HEK293 (cell line): ENCODE data around the gene FAH.

ENCODE experiments used
- CTCF ChIA-PET: fragments of 350-600 bp; formaldehyde crosslinking; extraction: SDS; loops from one replicate; lab custom pipeline; 2021; ENCODE audit warnings: antibody characterized with exemption; lab: Yijun Ruan, JAX
- POLR2A ChIA-PET: fragments of 300-600 bp; formaldehyde crosslinking; extraction: SDS; loops from one replicate; lab custom pipeline; 2020; ENCODE audit warnings: antibody characterized with exemption, inconsistent platforms; lab: Yijun Ruan, JAX
- H3K27ac ChIP-seq: fragments of 200-500 bp; sonication (Bioruptor generic); 2 replicates; pipeline ENCODE4 v1.5.1; 2014; ENCODE audit warnings: low read depth, low read length, control low read depth, inconsistent platforms; ENCODE audit errors: extremely low read depth
- H3K36me3 ChIP-seq, 2 experiments: fragments of 200-500 bp in 1 of 2; sonication (Bioruptor generic) in 1 of 2; 1 replicate in 1 of 2; 2 replicates in 1 of 2; pipeline ENCODE4 v1.5.1; 2014 to 2017; ENCODE audit warnings: inconsistent platforms in 2 of 2, low read length in 2 of 2; ENCODE audit not compliant: control insufficient read depth in 2 of 2, insufficient read depth in 1 of 2
- H3K4me1 ChIP-seq: fragments of 200-500 bp; sonication (Bioruptor generic); 2 replicates; pipeline ENCODE4 v1.5.1; 2014; ENCODE audit warnings: mild to moderate bottlenecking, low read length, inconsistent platforms; ENCODE audit not compliant: control insufficient read depth, insufficient read depth
- H3K4me3 ChIP-seq: 2 replicates; pipeline ENCODE4 v1.5.1; 2011; ENCODE audit warnings: low read depth, mild to moderate bottlenecking, control low read depth, low read length, moderate library complexity
- H3K9me3 ChIP-seq: fragments of 200-500 bp; sonication (Bioruptor generic); 2 replicates; pipeline ENCODE4 v1.5.1; 2014; ENCODE audit warnings: low read depth, low read length, inconsistent platforms; ENCODE audit not compliant: control insufficient read depth, insufficient read depth
- GLIS1 ChIP-seq: fragments of 450-650 bp; formaldehyde crosslinking; IDR thresholded peaks from 2 replicates; pipeline ENCODE4 v1.5.1; 2016; ENCODE audit warnings: missing biosample characterization, missing genetic modification characterization
- KLF8 ChIP-seq: fragments of 450-650 bp; formaldehyde crosslinking; IDR thresholded peaks from 2 replicates; pipeline ENCODE4 v1.5.1; 2016; ENCODE audit warnings: missing biosample characterization, missing genetic modification characterization
- WT1 ChIP-seq: fragments of 450-650 bp; formaldehyde crosslinking; IDR thresholded peaks from 2 replicates; pipeline ENCODE4 v1.5.1; 2016; ENCODE audit warnings: missing biosample characterization, missing genetic modification characterization
- ZBTB21 ChIP-seq: fragments of 450-650 bp; formaldehyde crosslinking; IDR thresholded peaks from 2 replicates; pipeline ENCODE4 v1.5.1; 2017; ENCODE audit warnings: missing biosample characterization, missing genetic modification characterization
- ZBTB7A ChIP-seq: fragments of 450-650 bp; formaldehyde crosslinking; IDR thresholded peaks from 2 replicates; pipeline ENCODE4 v1.5.1; 2016; ENCODE audit warnings: low read depth, missing biosample characterization, missing genetic modification characterization
- ZIC2 ChIP-seq: fragments of 450-650 bp; formaldehyde crosslinking; IDR thresholded peaks from 2 replicates; pipeline ENCODE4 v1.5.1; 2016; ENCODE audit warnings: missing biosample characterization, missing genetic modification characterization
- ZNF10 ChIP-seq: fragments of 450-650 bp; formaldehyde crosslinking; IDR thresholded peaks from 2 replicates; pipeline ENCODE4 v1.5.1; 2017; ENCODE audit warnings: missing biosample characterization, missing genetic modification characterization
- ZNF112 ChIP-seq: fragments of 450-650 bp; formaldehyde crosslinking; IDR thresholded peaks from 2 replicates; pipeline ENCODE4 v1.5.0; 2017; ENCODE audit warnings: missing biosample characterization, missing genetic modification characterization
- ZNF391 ChIP-seq: fragments of 450-650 bp; formaldehyde crosslinking; IDR thresholded peaks from 2 replicates; pipeline ENCODE4 v1.5.1; 2016; ENCODE audit warnings: low read depth, missing biosample characterization, missing genetic modification characterization, borderline replicate concordance
- ZNF394 ChIP-seq: fragments of 450-650 bp; formaldehyde crosslinking; IDR thresholded peaks from 2 replicates; pipeline ENCODE4 v1.5.1; 2016; ENCODE audit warnings: missing biosample characterization, missing genetic modification characterization, mild to moderate bottlenecking, moderate library complexity, borderline replicate concordance
- ZNF416 ChIP-seq: fragments of 450-650 bp; formaldehyde crosslinking; IDR thresholded peaks from 2 replicates; pipeline ENCODE4 v1.5.1; 2016; ENCODE audit warnings: missing biosample characterization, missing genetic modification characterization
- ZNF48 ChIP-seq: fragments of 450-650 bp; formaldehyde crosslinking; IDR thresholded peaks from 2 replicates; pipeline ENCODE4 v1.5.1; 2016; ENCODE audit warnings: missing biosample characterization, missing genetic modification characterization
- ZNF558 ChIP-seq: fragments of 450-650 bp; formaldehyde crosslinking; IDR thresholded peaks from 2 replicates; pipeline ENCODE4 v1.5.1; 2016; ENCODE audit warnings: missing biosample characterization, missing genetic modification characterization
- ZNF600 ChIP-seq: fragments of 450-650 bp; formaldehyde crosslinking; IDR thresholded peaks from 2 replicates; pipeline ENCODE4 v1.5.1; 2016; ENCODE audit warnings: missing biosample characterization, missing genetic modification characterization
- ZNF624 ChIP-seq: fragments of 450-650 bp; formaldehyde crosslinking; IDR thresholded peaks from 2 replicates; pipeline ENCODE4 v1.5.1; 2017; ENCODE audit warnings: missing biosample characterization, missing genetic modification characterization
- ZNF747 ChIP-seq: fragments of 450-650 bp; formaldehyde crosslinking; IDR thresholded peaks from 2 replicates; pipeline ENCODE4 v1.5.1; 2016; ENCODE audit warnings: missing biosample characterization, missing genetic modification characterization
- ZNF777 ChIP-seq: fragments of 450-650 bp; formaldehyde crosslinking; IDR thresholded peaks from 2 replicates; pipeline ENCODE4 v1.5.1; 2017; ENCODE audit warnings: missing biosample characterization, missing genetic modification characterization, borderline replicate concordance
- ZNF785 ChIP-seq: fragments of 450-650 bp; formaldehyde crosslinking; IDR thresholded peaks from 2 replicates; pipeline ENCODE4 v1.5.1; 2016; ENCODE audit warnings: missing biosample characterization, missing genetic modification characterization
- TF ChIP-seq, protein P1 (sequence below): fragments of 450-650 bp; formaldehyde crosslinking; IDR thresholded peaks from 2 replicates; pipeline ENCODE4 v1.5.1; 2016; ENCODE audit warnings: missing biosample characterization, missing genetic modification characterization, low read depth
- TF ChIP-seq, protein P2 (sequence below): fragments of 450-650 bp; formaldehyde crosslinking; IDR thresholded peaks from 2 replicates; pipeline ENCODE4 v1.5.1; 2017; ENCODE audit warnings: missing biosample characterization, missing genetic modification characterization
- TF ChIP-seq, protein P3 (sequence below): fragments of 450-650 bp; formaldehyde crosslinking; IDR thresholded peaks from 2 replicates; pipeline ENCODE4 v1.5.1; 2017; ENCODE audit warnings: missing biosample characterization, missing genetic modification characterization
- TF ChIP-seq, protein P4 (sequence below): fragments of 450-650 bp; formaldehyde crosslinking; IDR thresholded peaks from 2 replicates; pipeline ENCODE4 v1.5.1; 2016; ENCODE audit warnings: missing biosample characterization, missing genetic modification characterization, low read depth

The FAH gene

DNA sequence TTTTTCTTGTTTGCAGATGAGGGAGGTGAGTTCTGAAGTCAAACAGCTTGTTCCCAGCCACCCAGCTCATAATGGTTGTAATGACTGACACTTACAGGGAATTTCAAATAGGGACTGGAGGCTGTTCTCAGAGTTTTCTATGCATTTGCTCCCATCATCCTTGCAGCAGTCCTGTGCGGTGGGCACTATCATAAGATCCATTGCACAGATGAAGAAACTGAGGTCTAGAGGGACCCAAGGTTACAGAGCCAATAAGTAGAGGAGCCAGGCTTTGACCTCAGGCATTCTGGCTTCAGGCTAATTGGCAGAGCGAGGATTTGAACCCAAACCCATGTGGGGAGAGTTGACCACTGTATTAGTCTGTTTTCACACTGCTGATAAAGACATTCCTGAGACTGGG is 32.4 kb downstream of the FAH start (continued):
- TF ChIP-seq, protein P1, sequence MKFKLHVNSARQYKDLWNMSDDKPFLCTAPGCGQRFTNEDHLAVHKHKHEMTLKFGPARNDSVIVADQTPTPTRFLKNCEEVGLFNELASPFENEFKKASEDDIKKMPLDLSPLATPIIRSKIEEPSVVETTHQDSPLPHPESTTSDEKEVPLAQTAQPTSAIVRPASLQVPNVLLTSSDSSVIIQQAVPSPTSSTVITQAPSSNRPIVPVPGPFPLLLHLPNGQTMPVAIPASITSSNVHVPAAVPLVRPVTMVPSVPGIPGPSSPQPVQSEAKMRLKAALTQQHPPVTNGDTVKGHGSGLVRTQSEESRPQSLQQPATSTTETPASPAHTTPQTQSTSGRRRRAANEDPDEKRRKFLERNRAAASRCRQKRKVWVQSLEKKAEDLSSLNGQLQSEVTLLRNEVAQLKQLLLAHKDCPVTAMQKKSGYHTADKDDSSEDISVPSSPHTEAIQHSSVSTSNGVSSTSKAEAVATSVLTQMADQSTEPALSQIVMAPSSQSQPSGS (tag by site-specific recombination), result no peak
- no peak for TF ChIP-seq ZNF416 (tag by site-specific recombination)
- no peak for TF ChIP-seq ZNF785 (tag by site-specific recombination)
- no peak for TF ChIP-seq ZNF600 (tag by site-specific recombination)

DNA sequence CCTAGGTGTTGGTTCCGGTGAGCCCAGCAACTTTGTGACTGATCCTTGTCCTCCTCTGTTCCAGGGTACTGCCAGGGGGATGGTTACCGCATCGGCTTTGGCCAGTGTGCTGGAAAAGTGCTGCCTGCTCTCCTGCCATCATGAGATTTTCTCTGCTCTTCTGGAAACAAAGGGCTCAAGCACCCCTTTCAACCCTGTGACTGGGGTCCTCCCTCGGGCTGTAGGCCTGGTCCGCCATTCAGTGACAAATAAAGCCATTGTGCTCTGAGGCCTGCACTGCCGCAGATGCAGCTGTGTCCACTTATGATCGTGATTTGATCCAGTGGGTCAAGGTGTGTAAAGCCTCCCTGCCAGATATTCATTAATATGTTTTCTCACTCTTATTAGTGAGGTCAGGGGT is 33.3 kb downstream of the FAH start:
- H3K4me1 ChIP-seq, result no peaks in the 10 kb centered on the region
- ChIA-PET CTCF (interaction anchor here (0.6 kb wide), 1 partner anchor 10 kb away, joined by 3 read pairs; no protein-coding TSS in a partner anchor), POLR2A (no interaction called here)
- H3K9me3 ChIP-seq, result no peaks in the 10 kb centered on the region
- H3K27ac ChIP-seq, result no peak overlapping the region
- H3K36me3 ChIP-seq, result peaks cover 0 to 58% of the 10 kb centered on the region in 2 experiments; a peak in 1 of 3 replicates
- no peak for TF ChIP-seq ZNF747 (tag by site-specific recombination)
- TF ChIP-seq ZNF391 (tag by site-specific recombination), result no peak
- TF ChIP-seq GLIS1 (tag by site-specific recombination), result no peak
- no peak for TF ChIP-seq ZNF624 (tag by site-specific recombination)
- TF ChIP-seq WT1 (tag by site-specific recombination), result no peak
- TF ChIP-seq, protein P2, sequence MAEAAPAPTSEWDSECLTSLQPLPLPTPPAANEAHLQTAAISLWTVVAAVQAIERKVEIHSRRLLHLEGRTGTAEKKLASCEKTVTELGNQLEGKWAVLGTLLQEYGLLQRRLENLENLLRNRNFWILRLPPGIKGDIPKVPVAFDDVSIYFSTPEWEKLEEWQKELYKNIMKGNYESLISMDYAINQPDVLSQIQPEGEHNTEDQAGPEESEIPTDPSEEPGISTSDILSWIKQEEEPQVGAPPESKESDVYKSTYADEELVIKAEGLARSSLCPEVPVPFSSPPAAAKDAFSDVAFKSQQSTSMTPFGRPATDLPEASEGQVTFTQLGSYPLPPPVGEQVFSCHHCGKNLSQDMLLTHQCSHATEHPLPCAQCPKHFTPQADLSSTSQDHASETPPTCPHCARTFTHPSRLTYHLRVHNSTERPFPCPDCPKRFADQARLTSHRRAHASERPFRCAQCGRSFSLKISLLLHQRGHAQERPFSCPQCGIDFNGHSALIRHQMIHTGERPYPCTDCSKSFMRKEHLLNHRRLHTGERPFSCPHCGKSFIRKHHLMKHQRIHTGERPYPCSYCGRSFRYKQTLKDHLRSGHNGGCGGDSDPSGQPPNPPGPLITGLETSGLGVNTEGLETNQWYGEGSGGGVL (tag by site-specific recombination), result no peak
- H3K4me3 ChIP-seq, result no peak overlapping the region

DNA sequence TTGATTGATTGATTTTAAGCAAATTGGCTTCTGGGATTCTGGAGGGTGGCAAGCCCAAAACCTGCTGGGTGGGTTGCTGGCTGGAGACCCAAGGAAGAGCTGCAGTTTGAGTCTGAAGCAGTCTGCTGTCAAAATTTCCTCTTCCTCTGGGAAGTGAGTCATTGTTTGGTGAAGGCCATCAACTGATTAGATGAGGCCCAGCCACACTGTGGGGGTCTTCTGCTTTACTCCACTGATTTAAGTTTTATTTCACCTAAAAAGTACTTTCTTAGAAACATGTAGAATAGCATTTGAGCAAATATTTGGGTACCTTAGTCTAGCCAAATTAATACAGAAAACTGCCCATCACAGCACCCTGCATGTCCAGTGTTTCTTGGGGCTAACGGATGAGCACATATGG is 33.8 kb downstream of the FAH start:
- Histone ChIP-seq H3K4me3 (no peak overlapping the region), H3K9me3 (no peaks in the 10 kb centered on the region), H3K4me1 (no peaks in the 10 kb centered on the region), H3K36me3 (peaks cover 0 to 52% of the 10 kb centered on the region in 2 experiments; a peak in 1 of 3 replicates), H3K27ac (no peak overlapping the region)
- POLR2A ChIA-PET, result no interaction called here
- CTCF ChIA-PET, result no interaction called here
- TF ChIP-seq, protein P3, sequence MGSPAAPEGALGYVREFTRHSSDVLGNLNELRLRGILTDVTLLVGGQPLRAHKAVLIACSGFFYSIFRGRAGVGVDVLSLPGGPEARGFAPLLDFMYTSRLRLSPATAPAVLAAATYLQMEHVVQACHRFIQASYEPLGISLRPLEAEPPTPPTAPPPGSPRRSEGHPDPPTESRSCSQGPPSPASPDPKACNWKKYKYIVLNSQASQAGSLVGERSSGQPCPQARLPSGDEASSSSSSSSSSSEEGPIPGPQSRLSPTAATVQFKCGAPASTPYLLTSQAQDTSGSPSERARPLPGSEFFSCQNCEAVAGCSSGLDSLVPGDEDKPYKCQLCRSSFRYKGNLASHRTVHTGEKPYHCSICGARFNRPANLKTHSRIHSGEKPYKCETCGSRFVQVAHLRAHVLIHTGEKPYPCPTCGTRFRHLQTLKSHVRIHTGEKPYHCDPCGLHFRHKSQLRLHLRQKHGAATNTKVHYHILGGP (tag by site-specific recombination), result no peak
- TF ChIP-seq ZNF112 (tag by site-specific recombination) (no peak), ZNF10 (tag by site-specific recombination) (peak; percentile 82), ZBTB21 (tag by site-specific recombination) (no peak)

DNA sequence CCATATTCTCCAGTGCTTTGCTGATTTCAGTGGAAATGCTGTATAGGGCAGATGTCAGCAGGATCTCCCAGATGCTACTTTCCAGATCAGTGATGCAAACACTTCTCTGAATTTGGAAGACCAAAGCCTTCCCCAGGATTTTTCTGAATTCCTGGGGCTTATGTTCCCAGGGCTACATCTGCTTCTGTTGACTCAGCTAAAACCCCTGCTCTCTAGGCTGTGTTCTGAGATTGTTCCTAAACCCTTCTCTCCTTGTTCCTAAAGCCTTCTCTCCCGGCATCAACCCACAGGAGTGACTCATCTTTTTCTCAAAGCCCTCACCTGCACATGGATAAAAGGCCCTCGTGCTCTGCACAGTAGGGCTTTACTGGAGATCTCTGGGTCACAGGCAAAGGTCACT is 35.5 kb downstream of the FAH start:
- no peaks in the 10 kb centered on the region for H3K4me1 ChIP-seq
- no peak overlapping the region for H3K4me3 ChIP-seq
- H3K27ac ChIP-seq, result no peak overlapping the region
- ChIA-PET POLR2A (no interaction called here), CTCF (no interaction called here)
- no peaks in the 10 kb centered on the region for H3K9me3 ChIP-seq
- peaks cover 0 to 38% of the 10 kb centered on the region in 2 experiments; a peak in 1 of 3 replicates for H3K36me3 ChIP-seq
- TF ChIP-seq KLF8 (tag by site-specific recombination) (no peak), ZNF558 (tag by site-specific recombination) (no peak), ZNF777 (tag by site-specific recombination) (no peak), ZIC2 (no peak), ZNF48 (tag by site-specific recombination) (no peak), ZNF394 (tag by site-specific recombination) (no peak), ZBTB7A (tag by site-specific recombination) (no peak), ZBTB21 (tag by site-specific recombination) (no peak)
- TF ChIP-seq, protein P4, sequence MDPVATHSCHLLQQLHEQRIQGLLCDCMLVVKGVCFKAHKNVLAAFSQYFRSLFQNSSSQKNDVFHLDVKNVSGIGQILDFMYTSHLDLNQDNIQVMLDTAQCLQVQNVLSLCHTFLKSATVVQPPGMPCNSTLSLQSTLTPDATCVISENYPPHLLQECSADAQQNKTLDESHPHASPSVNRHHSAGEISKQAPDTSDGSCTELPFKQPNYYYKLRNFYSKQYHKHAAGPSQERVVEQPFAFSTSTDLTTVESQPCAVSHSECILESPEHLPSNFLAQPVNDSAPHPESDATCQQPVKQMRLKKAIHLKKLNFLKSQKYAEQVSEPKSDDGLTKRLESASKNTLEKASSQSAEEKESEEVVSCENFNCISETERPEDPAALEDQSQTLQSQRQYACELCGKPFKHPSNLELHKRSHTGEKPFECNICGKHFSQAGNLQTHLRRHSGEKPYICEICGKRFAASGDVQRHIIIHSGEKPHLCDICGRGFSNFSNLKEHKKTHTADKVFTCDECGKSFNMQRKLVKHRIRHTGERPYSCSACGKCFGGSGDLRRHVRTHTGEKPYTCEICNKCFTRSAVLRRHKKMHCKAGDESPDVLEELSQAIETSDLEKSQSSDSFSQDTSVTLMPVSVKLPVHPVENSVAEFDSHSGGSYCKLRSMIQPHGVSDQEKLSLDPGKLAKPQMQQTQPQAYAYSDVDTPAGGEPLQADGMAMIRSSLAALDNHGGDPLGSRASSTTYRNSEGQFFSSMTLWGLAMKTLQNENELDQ (tag by site-specific recombination), result no peak
